ELF-1 (cell line): ENCODE results near the gene KIF2A.

Experiments used
- DNase-seq: peaks from one replicate; pipeline ENCODE4 v3.0.0-alpha.2; 2016; ENCODE audit warnings: low read depth, low spot score

KIF2A gene

DNA sequence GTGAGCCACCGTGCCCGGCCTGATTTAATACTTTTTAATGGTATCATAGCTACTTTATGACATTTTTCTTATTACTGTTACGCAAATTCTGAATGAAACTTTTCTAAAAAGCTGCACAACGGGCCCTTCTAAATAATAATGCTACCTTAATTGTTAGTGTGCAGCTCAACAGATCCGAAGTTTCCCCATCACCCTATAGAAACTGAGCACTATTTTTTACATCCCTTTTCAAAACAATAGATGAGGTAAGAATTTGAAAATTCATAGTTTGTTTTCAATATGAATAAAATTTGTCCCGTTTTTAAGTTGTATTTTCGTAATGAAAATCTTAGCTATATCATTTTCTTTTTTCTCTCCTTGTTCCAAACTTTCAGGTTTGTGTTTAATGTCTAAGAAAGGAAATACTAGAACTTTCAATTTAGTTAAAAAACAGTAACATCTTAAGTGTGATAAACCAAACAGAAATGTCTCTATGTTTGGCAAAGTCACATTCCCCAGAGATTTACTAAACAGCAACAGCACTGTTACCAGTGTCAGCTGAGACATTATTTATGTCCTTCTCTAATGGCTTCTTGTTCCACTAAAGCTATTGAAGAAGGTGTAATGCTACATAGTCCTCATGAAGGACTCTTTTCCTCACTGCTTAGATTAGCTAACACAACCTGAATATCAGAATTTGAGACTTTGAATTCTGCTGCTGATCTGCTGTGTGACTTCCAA is 22.9 kb downstream of the KIF2A start:
- DNase-seq, result no peak

- DNase-seq, result no peak
These were observed 24.3 kb downstream of the KIF2A start for GRCh38 chr5:62330302-62330701.

DNA sequence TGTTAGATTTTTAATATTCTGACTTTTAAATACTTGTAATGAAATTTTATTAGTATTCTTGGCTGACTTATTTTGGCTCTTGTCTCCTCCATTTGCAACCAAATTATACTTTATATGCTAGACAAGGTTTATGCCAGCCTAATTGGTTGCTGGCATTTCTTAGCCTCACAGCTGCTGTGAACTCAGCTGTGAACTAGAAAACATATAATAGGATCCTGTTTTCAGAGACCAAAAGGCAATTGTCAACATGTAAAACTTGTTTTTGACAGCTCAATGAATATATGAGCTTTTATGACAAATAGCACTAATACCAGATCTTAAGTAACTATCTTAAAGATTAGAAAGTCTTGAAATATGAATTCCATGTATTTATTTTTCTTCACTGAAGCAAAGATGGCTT is 25.9 kb downstream of the KIF2A start:
- no peak for DNase-seq

- no peak for DNase-seq
These were observed 27.3 kb downstream of the KIF2A start for GRCh38 chr5:62333250-62333794.

GRCh38 chr5:62334082-62334481 is 28.1 kb downstream of the KIF2A start:
- no peak for DNase-seq

- no peak for DNase-seq
These were observed 34.4 kb downstream of the KIF2A start for GRCh38 chr5:62340392-62340791.

DNA sequence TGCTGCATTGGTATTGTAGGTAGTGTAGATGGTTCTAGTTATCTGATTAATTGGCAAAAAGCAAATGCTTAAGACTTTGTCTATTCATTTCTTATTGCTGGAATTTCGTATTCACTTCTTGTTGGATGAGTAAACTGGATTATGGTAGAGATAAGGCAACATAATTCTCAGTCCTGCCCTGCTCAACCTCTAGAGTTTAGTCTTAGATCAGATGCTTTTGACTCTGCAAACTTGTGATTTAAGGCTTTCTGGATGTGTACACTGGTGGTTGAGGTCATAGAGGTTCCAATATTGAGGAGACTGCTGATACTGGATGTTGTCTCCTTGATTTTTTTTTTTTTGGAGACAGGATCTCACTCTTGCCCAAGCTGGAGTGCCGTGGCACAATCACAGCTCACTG is 35.0 kb downstream of the KIF2A start:
- no peak for DNase-seq

DNA sequence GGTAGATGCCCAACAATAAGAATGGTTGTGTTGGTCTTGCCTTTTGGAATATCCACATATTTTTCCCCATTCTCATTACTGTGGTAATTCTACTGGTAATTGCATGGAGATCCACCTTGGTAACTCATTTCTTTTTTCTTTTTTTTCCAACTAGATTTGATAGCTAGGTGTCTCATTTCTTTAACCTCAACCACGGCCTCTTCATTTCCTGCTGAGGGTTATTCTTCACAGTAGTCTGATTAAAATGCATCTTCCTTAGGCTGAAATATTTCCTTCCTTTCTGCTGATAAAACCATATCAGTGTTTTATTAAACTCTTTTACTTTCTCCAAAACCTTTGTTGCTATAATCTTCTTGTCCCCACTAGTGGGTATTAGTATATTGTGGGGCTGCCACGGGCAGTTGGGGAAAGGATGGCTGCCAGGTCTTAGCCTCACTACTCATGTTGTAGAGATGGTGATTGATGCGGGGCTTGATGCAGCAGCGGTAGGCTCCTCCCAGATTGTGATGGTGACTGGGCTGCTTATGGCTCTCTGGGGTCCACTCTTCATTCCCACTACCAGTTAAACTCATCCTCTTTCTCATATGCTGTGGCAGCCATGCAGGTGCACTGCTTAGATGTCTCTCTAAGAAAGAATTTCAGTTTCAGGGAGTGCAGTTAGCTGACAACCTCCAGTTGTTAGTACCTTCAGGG is 35.9 kb downstream of the KIF2A start:
- no peak for DNase-seq

GRCh38 chr5:62342476-62342837 is 36.5 kb downstream of the KIF2A start:
- DNase-seq, result no peak

DNA sequence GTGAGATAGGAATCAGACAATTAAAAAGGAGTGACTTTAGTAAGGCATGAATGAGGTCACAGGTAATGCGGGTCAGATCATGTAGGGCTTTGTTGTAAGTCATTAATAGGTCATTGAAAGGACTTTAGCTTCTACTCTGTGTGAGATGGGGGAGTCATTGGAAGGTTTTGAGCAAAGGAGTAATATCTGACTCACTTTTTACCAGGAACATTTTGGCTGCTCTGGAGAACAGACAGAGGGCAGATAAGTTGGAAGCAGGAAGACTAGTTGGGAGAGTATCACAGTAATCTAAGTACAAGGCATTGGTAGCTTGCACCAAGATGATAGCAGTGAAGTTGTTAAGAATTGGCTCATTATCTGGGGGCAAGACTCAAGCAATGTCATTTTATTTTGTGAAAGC is 37.4 kb downstream of the KIF2A start:
- no peak for DNase-seq

- no peak for DNase-seq
These were observed 40.7 kb downstream of the KIF2A start for GRCh38 chr5:62346748-62347147.

DNA sequence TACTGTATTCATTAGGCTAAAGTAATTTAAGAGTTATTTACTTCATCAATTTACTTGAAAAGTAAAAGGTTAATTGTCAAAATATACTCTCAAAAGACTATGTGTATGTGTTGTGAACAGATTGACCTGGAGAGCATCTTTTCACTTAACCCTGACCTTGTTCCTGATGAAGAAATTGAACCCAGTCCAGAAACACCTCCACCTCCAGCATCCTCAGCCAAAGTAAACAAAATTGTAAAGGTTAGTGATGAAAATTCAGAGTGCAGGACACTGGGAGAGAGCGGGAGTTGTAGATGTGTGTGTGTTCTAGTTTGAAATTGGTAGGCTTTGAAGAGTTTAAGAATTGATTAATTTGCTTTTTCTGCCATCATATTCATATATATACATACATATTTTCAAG is 41.9 kb downstream of the KIF2A start:
- no peak for DNase-seq

DNA sequence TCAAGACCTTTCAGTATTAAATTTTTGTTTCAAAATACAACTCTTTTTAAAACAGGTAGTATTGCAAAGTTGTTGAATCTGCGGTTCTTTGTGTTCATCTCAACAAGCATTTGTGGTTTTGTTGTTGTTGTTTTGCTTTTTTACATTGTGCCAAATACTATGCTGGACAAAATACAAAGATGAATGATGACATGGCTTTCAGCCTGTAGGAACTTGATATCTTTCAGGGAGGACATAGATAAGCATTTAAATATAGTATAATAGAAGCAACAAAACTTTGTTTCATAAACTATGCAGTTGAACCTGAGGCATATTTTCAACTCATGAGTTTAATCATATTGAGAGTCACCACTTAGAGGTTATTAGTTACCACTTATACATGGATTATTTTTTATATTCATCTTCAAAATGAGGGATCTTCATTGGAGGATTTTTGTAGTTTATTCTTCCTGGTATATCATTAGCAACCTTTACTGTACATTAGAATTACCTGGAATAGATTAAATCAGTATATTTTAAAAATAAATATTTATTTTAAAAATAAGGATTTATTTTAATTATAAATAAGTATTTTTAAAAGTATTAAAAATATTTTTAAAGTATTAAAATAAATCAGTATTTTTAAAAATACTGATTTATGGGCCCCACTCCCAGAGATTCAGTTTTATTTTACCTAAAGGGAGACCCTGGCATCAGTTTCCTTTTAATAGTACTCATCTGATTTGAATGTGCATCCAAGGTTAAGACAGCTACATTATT is 42.9 kb downstream of the KIF2A start:
- DNase-seq, result no peak

GRCh38 chr5:62354028-62354874 is 48.2 kb downstream of the KIF2A start:
- DNase-seq, result no peak

GRCh38 chr5:62362701-62363100 is 56.7 kb downstream of the KIF2A start:
- DNase-seq, result no peak

GRCh38 chr5:62369039-62369438 is 63.0 kb downstream of the KIF2A start:
- no peak for DNase-seq

DNA sequence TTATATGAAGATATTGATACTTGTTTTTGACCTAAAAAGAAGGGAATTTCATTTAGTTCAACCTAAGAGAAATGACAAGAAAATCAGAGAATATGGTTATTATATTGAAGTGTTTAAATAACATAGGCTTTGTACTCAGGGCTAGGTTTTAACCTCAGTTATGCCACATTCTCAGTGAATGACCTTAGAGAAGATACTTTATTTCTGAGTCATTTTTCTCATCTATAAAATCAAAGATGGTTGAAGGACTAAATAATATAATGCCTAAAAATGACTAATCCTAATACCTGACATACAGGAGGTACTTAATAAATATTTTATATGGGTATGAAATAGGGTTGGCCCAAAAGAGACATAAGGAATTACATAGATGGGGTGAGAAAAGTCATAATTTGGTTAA is 65.4 kb downstream of the KIF2A start:
- DNase-seq, result no peak

GRCh38 chr5:62372600-62372999 is 66.6 kb downstream of the KIF2A start:
- DNase-seq, result no peak

DNA sequence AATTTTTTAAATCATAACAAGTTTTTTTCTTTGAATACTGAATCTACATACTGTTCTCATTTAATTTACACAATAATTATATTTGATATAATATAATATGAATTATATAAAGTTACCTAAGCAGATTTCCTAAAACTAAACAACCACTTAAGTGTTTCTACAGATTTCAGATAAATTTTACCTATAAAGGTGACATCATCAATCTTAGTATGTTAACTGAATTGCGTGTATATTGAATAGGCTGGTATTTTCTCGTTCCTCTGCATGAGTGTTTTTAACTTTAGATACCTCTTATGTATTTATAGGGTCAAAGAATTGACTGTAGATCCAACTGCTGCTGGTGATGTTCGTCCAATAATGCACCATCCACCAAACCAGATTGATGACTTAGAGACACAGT is 67.4 kb downstream of the KIF2A start:
- no peak for DNase-seq

GRCh38 chr5:62374090-62374489 is 68.1 kb downstream of the KIF2A start:
- DNase-seq, result no peak

GRCh38 chr5:62375627-62376026 is 69.6 kb downstream of the KIF2A start:
- DNase-seq, result no peak

DNA sequence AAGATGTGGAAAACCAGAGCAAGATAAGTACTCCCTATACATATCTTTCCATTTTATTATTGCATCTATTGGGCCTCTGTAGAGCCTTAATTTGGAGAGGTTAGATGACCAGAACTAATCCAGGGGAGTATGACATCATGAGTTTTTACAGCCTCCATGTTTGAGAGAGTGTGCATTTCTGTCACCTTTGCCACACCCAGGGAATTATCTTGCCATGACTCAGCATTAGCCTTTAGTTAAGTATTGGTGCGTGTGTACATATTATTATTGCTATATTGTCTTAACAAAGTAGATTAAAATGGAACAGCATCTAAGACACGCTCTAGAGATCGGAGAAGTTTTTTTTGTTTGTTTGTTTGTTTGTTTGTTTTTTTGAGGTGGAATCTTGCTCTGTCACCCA is 70.1 kb downstream of the KIF2A start:
- no peak for DNase-seq
